Keratinocyte (primary cell): Measurements from ENCODE around the gene SETX. TPM values are rescaled to one million over a fixed set of nuclear protein-coding genes. Genes with fewer than 3 reads are reported as not detected.
A peak's percentile ranks its signal among the peaks of the same experiment; 100 is the strongest.

ENCODE experiments used
- DNase-seq: peaks from one replicate; pipeline ENCODE4 v3.0.0-alpha.2; 2011; ENCODE audit warnings: low read depth, missing footprints, low spot score
- FAIRE-seq: peaks from 2 replicates; lab custom pipeline; 2011; peaks lifted over from hg19 to GRCh38; lab: Jason Lieb, UNC
- H2AFZ ChIP-seq: 2 replicates; pipeline ENCODE4 v1.6.0; 2012; ENCODE audit warnings: low read length, control low read depth, inconsistent platforms; ENCODE audit not compliant: control insufficient read depth
- H3K27ac ChIP-seq: 2 replicates; pipeline ENCODE4 v1.5.1; 2011; ENCODE audit warnings: low read length; ENCODE audit not compliant: control insufficient read depth, insufficient read depth
- H3K27me3 ChIP-seq: 3 replicates; pipeline ENCODE4 v1.6.0; 2011; ENCODE audit warnings: low read length; ENCODE audit not compliant: control insufficient read depth, insufficient read depth; ENCODE audit errors: extremely low read depth
- H3K36me3 ChIP-seq, 2 experiments: 2 replicates in 1 of 2; 3 replicates in 1 of 2; pipeline ENCODE4 v1.5.1; 2011; ENCODE audit warnings: low read length in 2 of 2, mild to moderate bottlenecking in 1 of 2; ENCODE audit not compliant: control insufficient read depth in 2 of 2, insufficient read depth in 2 of 2; ENCODE audit errors: extremely low read depth in 1 of 2
- H3K4me1 ChIP-seq: 3 replicates; pipeline ENCODE4 v1.5.1; 2011; ENCODE audit warnings: low read length; ENCODE audit not compliant: control insufficient read depth, insufficient read depth; ENCODE audit errors: extremely low read depth
- H3K4me2 ChIP-seq: 3 replicates; pipeline ENCODE4 v1.6.0; 2011; ENCODE audit warnings: low read depth, low read length; ENCODE audit not compliant: control insufficient read depth, insufficient read depth; ENCODE audit errors: extremely low read depth
- H3K4me3 ChIP-seq, 3 experiments: fragments of 200-600 bp in 1 of 3; sonication (generic) in 1 of 3; 2 replicates in 2 of 3; 3 replicates in 1 of 3; pipeline ENCODE4 v1.5.1; 2011 to 2016; ENCODE audit warnings: low read length in 3 of 3, mild to moderate bottlenecking in 3 of 3, control low read depth in 2 of 3, inconsistent platforms in 1 of 3, low read depth in 1 of 3, mixed read lengths in 1 of 3, mixed run types in 1 of 3, moderate library complexity in 1 of 3; ENCODE audit not compliant: control insufficient read depth in 2 of 3, insufficient read depth in 2 of 3; ENCODE audit errors: extremely low read depth in 1 of 3
- H3K79me2 ChIP-seq: 2 replicates; pipeline ENCODE4 v1.6.0; 2012; ENCODE audit warnings: low read length; ENCODE audit not compliant: control insufficient read depth, insufficient read depth
- H3K9ac ChIP-seq: 3 replicates; pipeline ENCODE4 v1.6.0; 2011; ENCODE audit warnings: low read length; ENCODE audit not compliant: control insufficient read depth, insufficient read depth; ENCODE audit errors: extremely low read depth
- H3K9me1 ChIP-seq: 3 replicates; pipeline ENCODE4 v1.6.0; 2011; ENCODE audit warnings: low read length; ENCODE audit not compliant: control insufficient read depth, insufficient read depth; ENCODE audit errors: extremely low read depth
- H3K9me3 ChIP-seq: 2 replicates; pipeline ENCODE4 v1.5.1; 2012; ENCODE audit warnings: low read depth, low read length; ENCODE audit not compliant: control insufficient read depth
- H4K20me1 ChIP-seq: 3 replicates; pipeline ENCODE4 v1.6.0; 2011; ENCODE audit warnings: low read length; ENCODE audit not compliant: control insufficient read depth, insufficient read depth; ENCODE audit errors: extremely low read depth
- CTCF ChIP-seq, 3 experiments: IDR thresholded peaks in 1 of 3; conservative IDR thresholded peaks in 1 of 3; optimal IDR thresholded peaks in 1 of 3; 2 replicates in 2 of 3; 3 replicates in 1 of 3; pipeline versions ENCODE3 to v1.5.1; 2011; ENCODE audit warnings: low read length in 3 of 3, mild to moderate bottlenecking in 3 of 3, moderate library complexity in 2 of 3, control low read depth in 1 of 3, inconsistent platforms in 1 of 3; ENCODE audit not compliant: insufficient read depth in 2 of 3; ENCODE audit errors: extremely low read depth in 1 of 3
- EZH2 ChIP-seq: IDR thresholded peaks from one replicate; pipeline ENCODE4 v1.6.1; 2012; ENCODE audit warnings: inconsistent platforms, mild to moderate bottlenecking, low read length, moderate library complexity
- dilution Hi-C: fragments of 300-500 bp; cut with MboI; formaldehyde crosslinking; loops from one replicate; pipeline ENCODE4 v1.7.0; 2020; ENCODE audit warnings: low sequenced_read_pairs; ENCODE audit not compliant: extremely low pct_ligation_motif_present
- polyA plus RNA-seq, 5 experiments: library from polyadenylated mRNA; depleted of rRNA in 3 of 5; stranded (reverse) in 3 of 5; stranded (forward) in 1 of 5; unstranded in 1 of 5; fragments of >200 nt; gene quantifications; 1 replicate in 1 of 5; 2 replicates in 3 of 5; 3 replicates in 1 of 5; pipeline versions ENCODE4 v1.2.1 to v1.2.3, GENCODE V29; 2011 to 2012; ENCODE audit warnings: missing spikeins in 2 of 5, low read depth in 1 of 5, low replicate concordance in 1 of 5

Gene SETX
- polyA plus RNA-seq, 1 donor (not counting 4 experiments of a cell fraction or from before 2014, with no cell fraction given) = 23.8 TPM

- no peaks in the 10 kb centered on the region for H3K9me3 ChIP-seq
- DNase-seq = no peak
- H3K79me2 ChIP-seq = no peaks in the 10 kb centered on the region
- H3K4me1 ChIP-seq = peaks cover 4% of the 10 kb centered on the region
- H4K20me1 ChIP-seq = peaks cover 4% of the 10 kb centered on the region
- TF ChIP-seq EZH2 (no peak), CTCF (optimal IDR thresholded peaks at IDR 0.05 in 1 of 3, IDR thresholded peaks at IDR 0.05 in 1 of 3, conservative IDR thresholded peaks at IDR 0.05 in 1 of 3; ENCODE audit: extremely low read depth in 1 of 3, insufficient read depth in 2 of 3, low read length in 3 of 3) (peak in 1 of 3 experiments; percentile 6)
- H3K27me3 ChIP-seq = peaks cover 36% of the 10 kb centered on the region
- no peak overlapping the region for H3K4me2 ChIP-seq
- H3K9me1 ChIP-seq = no peaks in the 10 kb centered on the region
- no peak for FAIRE-seq
- no peak overlapping the region for H3K4me3 ChIP-seq
- H3K27ac ChIP-seq = no peak overlapping the region
- H3K9ac ChIP-seq = no peak overlapping the region
- no peaks in the 10 kb centered on the region for H3K36me3 ChIP-seq
- dilution Hi-C loops = no loop called here
- no peak overlapping the region for H2AFZ ChIP-seq
Measured at GRCh38 chr9:132236662-132237311, 118.0 kb downstream of the SETX start.

- no peak overlapping the region for H2AFZ ChIP-seq
- FAIRE-seq (peak; percentile 71), DNase-seq (no peak)
Measured at GRCh38 chr9:132235894-132236661, 118.7 kb downstream of the SETX start.

More at GRCh38 chr9:132235894-132236661, 118.7 kb downstream of the SETX start:
- no peaks in the 10 kb centered on the region for H3K9me3 ChIP-seq
- dilution Hi-C loops = no loop called here
- no peak overlapping the region for H3K9ac ChIP-seq
- no peaks in the 10 kb centered on the region for H3K9me1 ChIP-seq
- no peaks in the 10 kb centered on the region for H3K4me1 ChIP-seq
- no peaks in the 10 kb centered on the region for H3K36me3 ChIP-seq
- H3K4me2 ChIP-seq = no peak overlapping the region
- peaks cover 36% of the 10 kb centered on the region for H3K27me3 ChIP-seq
- TF ChIP-seq EZH2 (no peak), CTCF (optimal IDR thresholded peaks at IDR 0.05 in 1 of 3, IDR thresholded peaks at IDR 0.05 in 1 of 3, conservative IDR thresholded peaks at IDR 0.05 in 1 of 3; ENCODE audit: extremely low read depth in 1 of 3, insufficient read depth in 2 of 3, low read length in 3 of 3) (peak; percentile 86 to 98 (median 98))
- H3K27ac ChIP-seq = no peak overlapping the region
- no peak overlapping the region for H3K4me3 ChIP-seq
- no peaks in the 10 kb centered on the region for H3K79me2 ChIP-seq
- H4K20me1 ChIP-seq = peaks cover 4% of the 10 kb centered on the region
